H9 (cell line): ENCODE results near the gene PTCD1. TPM values are rescaled to one million over a fixed set of nuclear protein-coding genes. Genes with fewer than 3 reads are reported as not detected.
A peak's percentile ranks its signal among the peaks of the same experiment; 100 is the strongest.

Source experiments
- DNase-seq: peaks from one replicate; pipeline ENCODE4 v3.0.0-alpha.2; 2017
- H2AFZ ChIP-seq: one replicate; pipeline ENCODE4 v1.6.1; 2013; ENCODE audit warnings: mild to moderate bottlenecking, low read length, control low read depth, moderate library complexity
- H2AK5ac ChIP-seq: 2 replicates; pipeline ENCODE4 v1.6.1; 2013; ENCODE audit warnings: low read length, control low read depth, mixed read lengths; ENCODE audit not compliant: insufficient read length
- H2BK120ac ChIP-seq: one replicate; pipeline ENCODE4 v1.6.1; 2013; ENCODE audit warnings: low read depth, mild to moderate bottlenecking, low read length, control low read depth, inconsistent platforms; ENCODE audit not compliant: poor library complexity, severe bottlenecking
- H2BK12ac ChIP-seq: 2 replicates; pipeline ENCODE4 v1.6.1; 2013; ENCODE audit warnings: low read length, control low read depth, mixed read lengths, low read depth; ENCODE audit not compliant: insufficient read length
- H2BK15ac ChIP-seq: 2 replicates; pipeline ENCODE4 v1.6.1; 2013; ENCODE audit warnings: low read depth, low read length, control low read depth
- H2BK20ac ChIP-seq: one replicate; pipeline ENCODE4 v1.6.1; 2013; ENCODE audit warnings: low read depth, mild to moderate bottlenecking, low read length, control low read depth, inconsistent platforms; ENCODE audit not compliant: poor library complexity, severe bottlenecking
- H2BK5ac ChIP-seq: 2 replicates; pipeline ENCODE4 v1.6.1; 2013; ENCODE audit warnings: low read length, control low read depth, mixed read lengths; ENCODE audit not compliant: insufficient read length
- H3K14ac ChIP-seq: 2 replicates; pipeline ENCODE4 v1.6.1; 2013; ENCODE audit warnings: low read length, control low read depth; ENCODE audit not compliant: insufficient read depth
- H3K18ac ChIP-seq: 2 replicates; pipeline ENCODE4 v1.6.1; 2013; ENCODE audit warnings: low read depth, mild to moderate bottlenecking, mixed read lengths, low read length, control low read depth; ENCODE audit not compliant: insufficient read length
- H3K23ac ChIP-seq: 2 replicates; pipeline ENCODE4 v1.6.1; 2013; ENCODE audit warnings: low read length, control low read depth, mixed read lengths, low read depth; ENCODE audit not compliant: insufficient read length
- H3K23me2 ChIP-seq: 2 replicates; pipeline ENCODE4 v1.6.1; 2013; ENCODE audit warnings: low read depth, mild to moderate bottlenecking, mixed read lengths, low read length, control low read depth; ENCODE audit not compliant: insufficient read length, poor library complexity, severe bottlenecking
- H3K27ac ChIP-seq: 2 replicates; pipeline ENCODE4 v1.5.1; 2013; ENCODE audit warnings: low read length, control low read depth, mixed read lengths, low read depth; ENCODE audit not compliant: insufficient read length
- H3K27me3 ChIP-seq: 2 replicates; pipeline ENCODE4 v1.6.1; 2013; ENCODE audit warnings: low read length, control low read depth, inconsistent platforms; ENCODE audit not compliant: insufficient read depth
- H3K4ac ChIP-seq: 2 replicates; pipeline ENCODE4 v1.6.1; 2013; ENCODE audit warnings: low read depth, mild to moderate bottlenecking, control low read depth, inconsistent platforms, low read length, moderate library complexity
- H3K4me1 ChIP-seq: 2 replicates; pipeline ENCODE4 v1.6.1; 2013; ENCODE audit warnings: low read length, control low read depth, inconsistent platforms; ENCODE audit not compliant: insufficient read depth
- H3K4me2 ChIP-seq: 2 replicates; pipeline ENCODE4 v1.6.1; 2013; ENCODE audit warnings: low read length, control low read depth, mixed read lengths; ENCODE audit not compliant: insufficient read length, insufficient read depth
- H3K56ac ChIP-seq: 2 replicates; pipeline ENCODE4 v1.6.1; 2013; ENCODE audit warnings: low read depth, mild to moderate bottlenecking, mixed read lengths, low read length, control low read depth; ENCODE audit not compliant: insufficient read length
- H3K79me1 ChIP-seq: 2 replicates; pipeline ENCODE4 v1.6.1; 2013; ENCODE audit warnings: low read depth, mild to moderate bottlenecking, moderate library complexity, low read length, control low read depth, inconsistent platforms; ENCODE audit not compliant: insufficient read depth, poor library complexity, severe bottlenecking
- H3K79me2 ChIP-seq: 2 replicates; pipeline ENCODE4 v1.6.1; 2013; ENCODE audit warnings: low read length, control low read depth, inconsistent platforms; ENCODE audit not compliant: insufficient read depth
- H3K9ac ChIP-seq: 2 replicates; pipeline ENCODE4 v1.6.1; 2013; ENCODE audit warnings: low read length, control low read depth, mixed read lengths; ENCODE audit not compliant: insufficient read length; ENCODE audit errors: extremely low read depth
- H3K9me3 ChIP-seq: one replicate; pipeline ENCODE4 v1.6.1; 2013; ENCODE audit warnings: low read depth, low read length, inconsistent platforms; ENCODE audit not compliant: control insufficient read depth
- H3T11ph ChIP-seq: one replicate; pipeline ENCODE4 v1.6.1; 2013; ENCODE audit warnings: mild to moderate bottlenecking, low read length, control low read depth, inconsistent platforms
- H4K20me1 ChIP-seq: one replicate; pipeline ENCODE4 v1.6.1; 2013; ENCODE audit not compliant: control insufficient read depth, insufficient read length, insufficient read depth
- H4K5ac ChIP-seq: 2 replicates; pipeline ENCODE4 v1.6.1; 2013; ENCODE audit warnings: low read depth, mild to moderate bottlenecking, mixed read lengths, low read length, control low read depth; ENCODE audit not compliant: insufficient read length
- H4K8ac ChIP-seq: replicated peaks from 2 replicates; pipeline ENCODE4 v1.6.1; 2013; ENCODE audit warnings: low read length, control low read depth, mixed read lengths, low read depth; ENCODE audit not compliant: insufficient read length
- H4K91ac ChIP-seq: 2 replicates; pipeline ENCODE4 v1.6.1; 2013; ENCODE audit warnings: low read depth, mild to moderate bottlenecking, moderate library complexity, mixed read lengths, low read length, control low read depth; ENCODE audit not compliant: insufficient read length
- H3K27ac Mint-ChIP-seq, 3 experiments: 2 replicates in 2 of 3; 3 replicates in 1 of 3; pipeline ENCODE4 v1.8.0; 2020 to 2021; ENCODE audit warnings: mixed read lengths in 3 of 3, mild to moderate bottlenecking in 1 of 3, moderate library complexity in 1 of 3
- H3K27me3 Mint-ChIP-seq: 2 replicates; pipeline ENCODE4 v1.8.0; 2021; ENCODE audit warnings: low read depth, mild to moderate bottlenecking, moderate library complexity, mixed read lengths
- H3K36me3 Mint-ChIP-seq, 3 experiments: 2 replicates in 2 of 3; 3 replicates in 1 of 3; pipeline ENCODE4 v1.8.0; 2020 to 2021; ENCODE audit warnings: low read depth in 3 of 3, mixed read lengths in 3 of 3; ENCODE audit not compliant: insufficient read depth in 1 of 3
- H3K4me1 Mint-ChIP-seq, 2 experiments: 2 replicates each; pipeline ENCODE4 v1.8.0; 2020; ENCODE audit warnings: mixed read lengths in 2 of 2
- H3K4me3 Mint-ChIP-seq, 2 experiments: 2 replicates in 1 of 2; 3 replicates in 1 of 2; pipeline ENCODE4 v1.8.0; 2020 to 2021; ENCODE audit warnings: mild to moderate bottlenecking in 2 of 2, mixed read lengths in 2 of 2, moderate library complexity in 1 of 2
- H3K9me3 Mint-ChIP-seq, 2 experiments: 2 replicates in 1 of 2; 3 replicates in 1 of 2; pipeline ENCODE4 v1.8.0; 2020; ENCODE audit warnings: mild to moderate bottlenecking in 2 of 2, mixed read lengths in 2 of 2, moderate library complexity in 1 of 2
- CTCF ChIP-seq: fragments of 200-600 bp; sonication (generic); conservative IDR thresholded peaks from 3 replicates; pipeline ENCODE4 v1.8.0; 2021; ENCODE audit warnings: antibody characterized with exemption, mild to moderate bottlenecking
- WGBS: extraction: QIAGEN DNeasy Blood & Tissue Kit; methylation state at CpG from one replicate; pipeline ENCODE4 v1.1.7; 2013; ENCODE audit warnings: missing lambda C conversion rate, low lambda C conversion rate, mixed read lengths; ENCODE audit not compliant: insufficient read length; ENCODE audit errors: extremely low coverage; 5-methylcytosine and 5-hydroxymethylcytosine counted together
- total RNA-seq: library from RNA; stranded (reverse); gene quantifications from 2 replicates; pipeline ENCODE4 v1.2.1, GENCODE V29; 2021

Gene PTCD1
- total RNA-seq, 1 experiment from 2014 or later, result 12.8 TPM

DNA sequence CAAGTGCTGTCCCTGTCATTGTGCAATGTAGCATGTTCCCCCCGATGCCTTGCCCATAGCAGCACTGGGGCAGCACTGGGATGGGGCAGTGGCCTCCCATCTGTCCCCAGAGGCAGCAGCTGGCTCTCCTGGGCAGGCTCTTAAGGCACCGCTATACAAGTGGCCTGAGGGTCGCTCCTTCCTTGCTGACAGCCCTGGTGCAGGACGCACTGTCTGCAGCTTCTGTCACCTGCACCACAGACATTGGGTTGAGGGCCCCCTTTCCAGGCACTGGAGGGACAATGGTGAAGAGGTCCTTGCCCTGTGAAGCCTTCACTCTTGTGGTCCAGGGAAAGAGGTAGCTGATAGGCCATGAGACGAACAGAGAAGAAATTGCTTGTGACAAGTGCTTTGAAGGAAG, 10.7 kb upstream of the PTCD1 start:
- H3K27me3 Mint-ChIP-seq, result no peaks in the 10 kb centered on the region; the same call in 1 of the 2 replicates
- no peak overlapping the region for H2BK12ac ChIP-seq
- H3K9me3 Mint-ChIP-seq, result no peaks in the 10 kb centered on the region
- H3K56ac ChIP-seq, result no peak overlapping the region
- no peak overlapping the region for H3T11ph ChIP-seq
- H3K4me3 Mint-ChIP-seq, result no peak overlapping the region
- H3K4me1 ChIP-seq, result no peaks in the 10 kb centered on the region
- H3K27ac Mint-ChIP-seq, result peak overlapping the region in 2 of 3 experiments; percentile 72 to 79; a peak in 3 of 7 replicates
- no peak overlapping the region for H3K14ac ChIP-seq
- H3K9me3 ChIP-seq, result no peaks in the 10 kb centered on the region
- H3K27me3 ChIP-seq, result no peaks in the 10 kb centered on the region
- no peak overlapping the region for H4K5ac ChIP-seq
- no peak for TF ChIP-seq CTCF
- no peak overlapping the region for H2BK20ac ChIP-seq
- no peak overlapping the region for H3K9ac ChIP-seq
- DNase-seq, result no peak
- H4K91ac ChIP-seq, result no peak overlapping the region
- H3K4me2 ChIP-seq, result no peak overlapping the region
- no peak overlapping the region for H3K4ac ChIP-seq
- no peak overlapping the region for H4K8ac ChIP-seq
- H3K23ac ChIP-seq, result no peak overlapping the region
- peaks cover 42 to 88% (median 85%) of the 10 kb centered on the region in 3 experiments; a peak in 6 of 7 replicates for H3K36me3 Mint-ChIP-seq
- H2AFZ ChIP-seq, result no peak overlapping the region
- H4K20me1 ChIP-seq, result no peaks in the 10 kb centered on the region
- H3K79me2 ChIP-seq, result no peaks in the 10 kb centered on the region
- no peak overlapping the region for H2BK15ac ChIP-seq
- H2BK5ac ChIP-seq, result no peak overlapping the region
- no peak overlapping the region for H2BK120ac ChIP-seq
- no peak overlapping the region for H3K27ac ChIP-seq
- no CpG with 5 or more reads among the region's 5 CpGs for WGBS
- H3K79me1 ChIP-seq, result no peaks in the 10 kb centered on the region
- no peak overlapping the region for H3K18ac ChIP-seq
- H3K4me1 Mint-ChIP-seq, result no peaks in the 10 kb centered on the region
- H2AK5ac ChIP-seq, result no peak overlapping the region
- H3K23me2 ChIP-seq, result no peaks in the 10 kb centered on the region
